Measurements from ENCODE around the gene MYH9. TPM values are rescaled to one million over a fixed set of nuclear protein-coding genes. Genes with fewer than 3 reads are reported as not detected.

The MYH9 gene
- total RNA-seq, 1 experiment from 2014 or later: 380 TPM

DNA sequence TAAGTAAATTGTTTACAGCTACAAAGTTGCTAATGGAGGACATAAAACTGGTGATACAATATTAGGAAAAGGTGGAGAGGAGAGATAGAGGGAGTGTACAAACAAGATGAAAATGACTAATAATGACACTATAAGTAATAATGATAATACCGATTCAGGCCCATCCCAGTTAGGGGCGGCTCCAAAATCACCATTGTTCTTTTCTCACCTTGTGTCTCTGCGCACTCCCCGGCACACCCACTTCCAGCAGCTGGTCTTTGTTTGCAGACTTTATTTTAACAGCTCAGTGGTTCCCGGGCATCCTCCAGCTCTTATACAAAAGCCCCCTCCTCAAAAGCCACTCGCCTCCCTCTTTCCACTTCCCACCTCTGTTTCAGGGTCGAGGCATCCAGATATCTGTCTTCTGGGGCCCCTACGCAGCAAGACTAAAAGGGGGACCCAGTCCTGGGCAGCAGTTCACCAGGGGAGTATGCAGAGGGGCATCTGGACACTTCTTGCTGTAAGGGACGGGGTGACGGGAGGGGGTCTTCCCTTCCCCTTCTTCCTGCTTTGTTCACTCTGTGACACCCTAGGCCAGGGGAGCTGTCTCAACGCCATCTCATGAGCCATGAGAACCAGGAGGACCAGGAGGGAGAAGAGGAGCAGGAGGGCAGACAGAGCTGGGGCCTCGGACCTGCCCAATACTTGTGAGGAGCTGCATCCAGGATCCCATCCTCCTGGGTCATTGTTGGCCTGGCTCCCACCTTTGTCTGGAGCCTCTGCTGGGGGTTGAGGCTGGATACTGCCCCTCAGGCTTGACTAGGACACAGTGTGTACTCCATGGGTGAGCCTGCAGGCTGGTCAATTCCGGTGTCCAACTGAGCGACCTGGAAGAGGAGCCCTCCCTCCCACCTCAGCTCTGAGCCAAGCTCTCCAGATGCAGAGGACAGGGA is 151.1 kb downstream of the MYH9 start:
- DNase-seq: no peak
- no peak overlapping the region for H3K4me3 ChIP-seq

DNA sequence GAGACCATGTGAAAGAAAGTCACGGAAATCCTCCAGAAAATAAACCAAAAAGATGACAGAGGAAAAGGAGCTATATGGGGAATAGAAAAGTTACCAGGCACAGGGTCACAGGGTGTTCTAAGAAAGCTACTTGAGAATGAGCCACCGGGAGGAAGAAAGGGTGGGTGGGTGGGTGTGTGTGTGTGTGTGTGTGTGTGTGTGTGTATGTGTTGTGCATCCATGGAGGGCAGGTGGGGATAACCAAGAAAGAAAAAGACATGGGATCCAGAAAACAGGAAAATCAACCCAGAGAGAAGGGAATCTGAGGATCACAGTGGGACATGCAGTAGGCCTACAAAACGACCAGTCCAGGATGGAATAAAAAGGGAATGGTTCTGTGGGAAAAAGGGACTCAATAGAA is 152.2 kb downstream of the MYH9 start:
- Histone ChIP-seq H3K9me3 (no peaks in the 10 kb centered on the region), H3K27me3 (no peaks in the 10 kb centered on the region), H3K4me3 (no peak overlapping the region), H3K36me3 (peaks cover 55% of the 10 kb centered on the region)
- DNase-seq: no peak

More for the DNA sequence above, 151.1 kb downstream of the MYH9 start:
- H3K36me3 ChIP-seq: peaks cover 49% of the 10 kb centered on the region
- H3K27me3 ChIP-seq: no peaks in the 10 kb centered on the region
- H3K9me3 ChIP-seq: no peaks in the 10 kb centered on the region

DNA sequence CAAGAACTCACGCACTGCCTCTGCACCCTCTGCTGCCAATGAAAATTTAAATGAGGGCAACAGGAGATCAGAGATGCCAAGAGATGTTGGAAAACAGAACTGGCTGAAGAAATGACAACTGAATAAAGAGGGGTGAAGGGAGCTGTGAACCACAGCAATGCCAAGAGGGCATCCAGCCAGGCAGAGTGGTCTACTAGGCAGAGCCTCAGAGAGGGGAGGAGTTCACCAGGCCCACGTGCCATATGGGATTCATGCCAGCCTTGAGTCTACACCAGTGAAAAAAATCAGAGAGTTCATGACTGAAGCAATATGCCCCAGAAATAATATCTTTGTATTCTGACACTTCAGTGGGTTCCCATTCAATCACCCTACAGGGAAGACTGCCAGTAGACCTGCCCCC is 152.8 kb downstream of the MYH9 start:
- no peak for DNase-seq
- Histone ChIP-seq H3K27me3 (no peaks in the 10 kb centered on the region), H3K9me3 (no peaks in the 10 kb centered on the region), H3K4me3 (no peak overlapping the region), H3K36me3 (peaks cover 57% of the 10 kb centered on the region)

DNA sequence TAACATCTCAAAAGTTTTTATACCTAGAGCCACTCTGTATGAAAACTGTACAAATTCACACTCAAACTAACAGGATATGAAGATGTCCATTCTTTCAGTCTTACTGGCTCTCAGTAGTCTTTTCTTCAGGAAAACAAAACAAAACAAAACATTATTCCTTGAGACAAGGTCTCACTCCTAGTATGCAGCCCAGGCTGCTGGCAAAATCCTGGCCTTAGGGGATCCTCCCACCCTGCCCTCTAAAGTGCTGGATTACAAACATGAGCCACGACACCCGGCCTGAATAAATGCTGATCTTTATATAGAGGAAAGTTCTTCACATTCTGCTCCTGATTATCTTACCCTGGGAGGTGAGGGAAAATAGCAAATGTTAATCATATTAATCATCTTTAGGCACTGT is 153.6 kb downstream of the MYH9 start:
- Histone ChIP-seq H3K9me3 (no peaks in the 10 kb centered on the region), H3K36me3 (peaks cover 57% of the 10 kb centered on the region), H3K4me3 (no peak overlapping the region), H3K27me3 (no peaks in the 10 kb centered on the region)
- DNase-seq: no peak

DNA sequence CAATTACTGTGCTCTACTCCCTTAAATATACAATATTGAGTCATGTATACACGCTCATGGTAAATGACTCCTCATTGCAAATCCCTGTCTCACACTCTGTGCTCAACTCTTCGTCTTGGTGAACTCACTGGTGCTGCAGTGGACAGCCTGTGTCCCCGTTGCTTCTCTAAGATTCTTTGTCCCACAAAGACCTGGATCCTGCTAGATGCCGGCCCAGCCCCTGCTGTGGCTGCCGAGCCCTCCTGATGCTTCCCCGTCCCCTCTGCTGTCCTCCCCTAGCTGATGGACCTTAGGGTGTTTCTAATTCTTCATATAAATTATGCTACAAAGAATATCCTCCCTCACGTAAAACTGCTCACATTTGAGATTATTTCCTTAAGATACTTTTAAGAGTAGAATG is 154.0 kb downstream of the MYH9 start:
- H3K9me3 ChIP-seq: no peaks in the 10 kb centered on the region
- peaks cover 57% of the 10 kb centered on the region for H3K36me3 ChIP-seq
- no peak for DNase-seq
- no peak overlapping the region for H3K4me3 ChIP-seq
- H3K27me3 ChIP-seq: no peaks in the 10 kb centered on the region

DNA sequence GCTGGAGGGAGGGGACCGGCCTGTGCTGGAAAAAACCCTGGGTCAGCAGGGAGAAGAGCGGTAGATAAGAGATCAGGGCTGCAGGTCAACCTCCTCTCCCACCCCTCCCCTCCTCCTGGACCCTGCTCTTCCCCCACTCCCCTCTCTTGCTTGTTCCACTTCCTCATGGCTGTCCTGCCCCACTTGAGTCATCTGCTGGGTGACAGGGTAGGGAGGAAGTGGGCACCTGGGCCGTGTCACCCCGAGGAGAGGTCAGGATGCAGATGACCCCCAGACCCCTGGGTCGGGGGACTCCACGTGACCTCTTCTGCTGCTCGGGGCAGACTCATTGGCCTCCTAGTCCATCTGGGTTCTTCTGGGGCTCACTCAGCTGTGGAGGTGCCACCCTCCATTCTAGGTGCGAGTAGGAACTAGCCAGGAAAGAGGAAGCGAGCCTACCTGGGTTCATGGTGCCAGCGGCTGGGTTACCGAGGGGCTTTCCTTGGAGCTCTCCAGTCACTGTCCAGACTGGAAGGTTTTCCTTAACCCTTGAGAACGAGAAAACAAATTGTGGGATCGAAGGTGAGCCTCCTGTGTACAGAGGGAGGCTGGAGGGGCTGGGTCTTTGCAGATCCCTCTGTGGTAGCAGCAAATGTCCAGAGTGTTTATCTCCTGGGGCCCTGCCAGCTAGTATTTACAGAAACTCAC is 154.9 kb downstream of the MYH9 start:
- Histone ChIP-seq H3K9me3 (no peaks in the 10 kb centered on the region), H3K27me3 (no peaks in the 10 kb centered on the region), H3K36me3 (peaks cover 57% of the 10 kb centered on the region), H3K4me3 (no peak overlapping the region)
- DNase-seq: no peak

Other genes with a start within 250 kb of the MYH9 start
- gene APOL3, start 227.2 kb downstream of the MYH9 start, total RNA-seq (2014; rRNA removed; shearing (Covaris generic); ENCODE audit: low replicate concordance): 11.8 and 17.6 TPM in 2 replicates
- not detected in 2 replicates for gene APOL4, start 186.2 kb downstream of the MYH9 start, total RNA-seq (2014; rRNA removed; shearing (Covaris generic); ENCODE audit: low replicate concordance)
- gene APOL2, start 148.4 kb downstream of the MYH9 start, total RNA-seq (2014; rRNA removed; shearing (Covaris generic); ENCODE audit: low replicate concordance): 43.4 and 57.9 TPM in 2 replicates
- 0.49 and 2.4 TPM in 2 replicates for gene APOL1, start 134.8 kb downstream of the MYH9 start, total RNA-seq (2014; rRNA removed; shearing (Covaris generic); ENCODE audit: low replicate concordance)
- gene TXN2, start 93.7 kb upstream of the MYH9 start, total RNA-seq (2014; rRNA removed; shearing (Covaris generic); ENCODE audit: low replicate concordance): 64.6 and 123 TPM in 2 replicates
- 3.5 and 8.5 TPM in 2 replicates for gene FOXRED2, start 119.1 kb upstream of the MYH9 start, total RNA-seq (2014; rRNA removed; shearing (Covaris generic); ENCODE audit: low replicate concordance)
- gene EIF3D, start 141.2 kb upstream of the MYH9 start, total RNA-seq (2014; rRNA removed; shearing (Covaris generic); ENCODE audit: low replicate concordance): 575 and 712 TPM in 2 replicates

Data from MG63 (cell line).